ENCODE results near the gene ADORA2A. TPM values are rescaled to one million over a fixed set of nuclear protein-coding genes. Genes with fewer than 3 reads are reported as not detected.

Gene ADORA2A
- 0.71 to 1.5 TPM (median 0.94 TPM) in 5 replicates for total RNA-seq (2022; extraction: Qiagen RNA extraction; ENCODE audit: low read depth)

GRCh38 chr22:24427500-24428164, at the start of gene ADORA2A:
TSS of gene ADORA2A (plus strand) at chr22:24427599. CDS start at chr22:24433405, 5,806 bp downstream.

Other genes with a start within 250 kb of the ADORA2A start
- 49.5 to 67.2 TPM (median 59.6 TPM) in 5 replicates for gene SUSD2, start 246.1 kb upstream of the ADORA2A start, total RNA-seq (2022; extraction: Qiagen RNA extraction; ENCODE audit: low read depth)
- 1.8 to 2.6 TPM (median 2.4 TPM) in 5 replicates for gene GGT5, start 182.5 kb upstream of the ADORA2A start, total RNA-seq (2022; extraction: Qiagen RNA extraction; ENCODE audit: low read depth)
- gene SPECC1L, start 156.8 kb upstream of the ADORA2A start, total RNA-seq (2022; extraction: Qiagen RNA extraction; ENCODE audit: low read depth): 10.2 to 14.0 TPM (median 13.3 TPM) in 5 replicates
- gene UPB1, start 67.7 kb downstream of the ADORA2A start, total RNA-seq (2022; extraction: Qiagen RNA extraction; ENCODE audit: low read depth): not detected in 5 replicates
- 45.0 to 52.1 TPM (median 49.2 TPM) in 5 replicates for gene GUCD1, start 127.5 kb downstream of the ADORA2A start, total RNA-seq (2022; extraction: Qiagen RNA extraction; ENCODE audit: low read depth)
- 142 to 280 TPM (median 171 TPM) in 5 replicates for gene SNRPD3, start 128.4 kb downstream of the ADORA2A start, total RNA-seq (2022; extraction: Qiagen RNA extraction; ENCODE audit: low read depth)
- 4.8 to 10.2 TPM (median 8.9 TPM) in 5 replicates for gene LRRC75B, start 165.5 kb downstream of the ADORA2A start, total RNA-seq (2022; extraction: Qiagen RNA extraction; ENCODE audit: low read depth)
- gene GGT1, start 175.6 kb downstream of the ADORA2A start, total RNA-seq (2022; extraction: Qiagen RNA extraction; ENCODE audit: low read depth): 82.2 to 110 TPM (median 102 TPM) in 5 replicates